ENCODE measurements around the gene TNFRSF19. TPM values are rescaled to one million over a fixed set of nuclear protein-coding genes. Genes with fewer than 3 reads are reported as not detected.

TNFRSF19 gene
- total RNA-seq, 1 experiment from 2014 or later, result 0.54 TPM

DNA sequence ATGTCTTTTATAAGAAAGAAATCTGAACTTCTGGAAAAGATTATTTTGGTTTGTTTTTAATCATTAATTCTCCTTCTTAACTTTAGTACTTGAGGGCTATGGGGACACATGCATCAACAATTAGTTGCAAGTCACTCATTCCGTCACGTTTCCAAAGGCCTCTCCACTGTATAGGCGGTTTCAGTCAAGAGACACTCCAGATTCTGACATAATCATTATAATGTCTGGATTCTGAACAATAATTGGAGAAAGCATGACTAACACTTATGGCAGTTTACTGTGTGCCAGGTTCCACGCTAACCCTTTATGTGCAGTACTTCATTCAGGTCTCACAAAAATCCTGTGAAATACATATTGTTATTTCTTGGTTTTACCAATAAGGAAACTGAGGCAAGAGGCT is 71.9 kb downstream of the TNFRSF19 start:
- BruUV-seq (replicated peaks), result no TSS peak
- H3K4me1 ChIP-seq (ENCODE audit: control insufficient read depth, insufficient read depth, low read length), result no peaks in the 10 kb centered on the region
- in situ Hi-C loops (cut with HindIII; ENCODE audit: low pct_unique_long_range_greater_than_20kb, low sequenced_read_pairs), result no loop called here
- H3K36me3 ChIP-seq (ENCODE audit: control insufficient read depth, insufficient read depth, low read length), result no peaks in the 10 kb centered on the region
- POLR2A ChIA-PET, result no interaction called here
- ATAC-seq, result no peak
- H3K4me3 ChIP-seq (ENCODE audit: low read depth in 2 of 2, low read length in 2 of 2), result no peak overlapping the region
- no peaks in the 10 kb centered on the region for H3K9me3 ChIP-seq (ENCODE audit: control insufficient read depth, insufficient read depth, low read depth, low read length)
- DNase-seq (ENCODE audit: low read depth, low spot score), result no peak
- intact Hi-C loops (cut with micrococcal nuclease; ENCODE audit: unreplicated experiment), result no loop called here
- TF ChIP-seq SIN3A (IDR thresholded peaks at IDR 0.05; ENCODE audit: borderline replicate concordance, insufficient read depth, low read depth, low read length) (no peak), POLR2AphosphoS5 (IDR thresholded peaks at IDR 0.05; ENCODE audit: low read depth, low read length) (no peak), TCF7L2 (IDR thresholded peaks at IDR 0.05; ENCODE audit: low read depth, low read length) (no peak), REST (IDR thresholded peaks at IDR 0.05; ENCODE audit: insufficient read depth in 1 of 2, low read depth in 2 of 2, low read length in 1 of 2) (no peak)
- TF ChIP-seq, protein P1, sequence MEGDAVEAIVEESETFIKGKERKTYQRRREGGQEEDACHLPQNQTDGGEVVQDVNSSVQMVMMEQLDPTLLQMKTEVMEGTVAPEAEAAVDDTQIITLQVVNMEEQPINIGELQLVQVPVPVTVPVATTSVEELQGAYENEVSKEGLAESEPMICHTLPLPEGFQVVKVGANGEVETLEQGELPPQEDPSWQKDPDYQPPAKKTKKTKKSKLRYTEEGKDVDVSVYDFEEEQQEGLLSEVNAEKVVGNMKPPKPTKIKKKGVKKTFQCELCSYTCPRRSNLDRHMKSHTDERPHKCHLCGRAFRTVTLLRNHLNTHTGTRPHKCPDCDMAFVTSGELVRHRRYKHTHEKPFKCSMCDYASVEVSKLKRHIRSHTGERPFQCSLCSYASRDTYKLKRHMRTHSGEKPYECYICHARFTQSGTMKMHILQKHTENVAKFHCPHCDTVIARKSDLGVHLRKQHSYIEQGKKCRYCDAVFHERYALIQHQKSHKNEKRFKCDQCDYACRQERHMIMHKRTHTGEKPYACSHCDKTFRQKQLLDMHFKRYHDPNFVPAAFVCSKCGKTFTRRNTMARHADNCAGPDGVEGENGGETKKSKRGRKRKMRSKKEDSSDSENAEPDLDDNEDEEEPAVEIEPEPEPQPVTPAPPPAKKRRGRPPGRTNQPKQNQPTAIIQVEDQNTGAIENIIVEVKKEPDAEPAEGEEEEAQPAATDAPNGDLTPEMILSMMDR (IDR thresholded peaks at IDR 0.05), result no peak
- no peak overlapping the region for H3K27ac ChIP-seq (ENCODE audit: low read length)
- no peaks in the 10 kb centered on the region for H3K27me3 ChIP-seq (ENCODE audit: control insufficient read depth, insufficient read depth, low read length)
- CTCF ChIA-PET, result no interaction called here

- no peak overlapping the region for H3K27ac ChIP-seq (ENCODE audit: low read length)
Measured at GRCh38 chr13:23643338-23644125, 73.3 kb downstream of the TNFRSF19 start.

More at GRCh38 chr13:23643338-23644125, 73.3 kb downstream of the TNFRSF19 start:
- ChIA-PET POLR2A (no interaction called here), CTCF (no interaction called here)
- no peak for DNase-seq (ENCODE audit: low read depth, low spot score)
- BruUV-seq (replicated peaks), result no TSS peak
- H3K4me3 ChIP-seq (ENCODE audit: low read depth in 2 of 2, low read length in 2 of 2), result no peak overlapping the region
- no peak for ATAC-seq
- in situ Hi-C loops (cut with HindIII; ENCODE audit: low pct_unique_long_range_greater_than_20kb, low sequenced_read_pairs), result no loop called here
- intact Hi-C loops (cut with micrococcal nuclease; ENCODE audit: unreplicated experiment), result no loop called here
- H3K27me3 ChIP-seq (ENCODE audit: control insufficient read depth, insufficient read depth, low read length), result no peaks in the 10 kb centered on the region
- H3K4me1 ChIP-seq (ENCODE audit: control insufficient read depth, insufficient read depth, low read length), result no peaks in the 10 kb centered on the region
- H3K9me3 ChIP-seq (ENCODE audit: control insufficient read depth, insufficient read depth, low read depth, low read length), result no peaks in the 10 kb centered on the region
- no peaks in the 10 kb centered on the region for H3K36me3 ChIP-seq (ENCODE audit: control insufficient read depth, insufficient read depth, low read length)
- TF ChIP-seq TCF7L2 (IDR thresholded peaks at IDR 0.05; ENCODE audit: low read depth, low read length), result no peak
- TF ChIP-seq SIN3A (IDR thresholded peaks at IDR 0.05; ENCODE audit: borderline replicate concordance, insufficient read depth, low read depth, low read length), result no peak
- TF ChIP-seq, protein P1 (IDR thresholded peaks at IDR 0.05), result no peak
- no peak for TF ChIP-seq REST (IDR thresholded peaks at IDR 0.05; ENCODE audit: insufficient read depth in 1 of 2, low read depth in 2 of 2, low read length in 1 of 2)
- no peak for TF ChIP-seq POLR2AphosphoS5 (IDR thresholded peaks at IDR 0.05; ENCODE audit: low read depth, low read length)

All from Panc1 (cell line).